HG02943 (cell line): ENCODE measurements around the gene COL25A1.

Experiments used
- ATAC-seq: cut with Tn5 transposase; IDR thresholded peaks from one replicate; pipeline ENCODE4 v1.9.1; 2021; ENCODE audit warnings: mild to moderate bottlenecking, low read depth, moderate library complexity; ENCODE audit not compliant: unreplicated experiment

Gene COL25A1

DNA sequence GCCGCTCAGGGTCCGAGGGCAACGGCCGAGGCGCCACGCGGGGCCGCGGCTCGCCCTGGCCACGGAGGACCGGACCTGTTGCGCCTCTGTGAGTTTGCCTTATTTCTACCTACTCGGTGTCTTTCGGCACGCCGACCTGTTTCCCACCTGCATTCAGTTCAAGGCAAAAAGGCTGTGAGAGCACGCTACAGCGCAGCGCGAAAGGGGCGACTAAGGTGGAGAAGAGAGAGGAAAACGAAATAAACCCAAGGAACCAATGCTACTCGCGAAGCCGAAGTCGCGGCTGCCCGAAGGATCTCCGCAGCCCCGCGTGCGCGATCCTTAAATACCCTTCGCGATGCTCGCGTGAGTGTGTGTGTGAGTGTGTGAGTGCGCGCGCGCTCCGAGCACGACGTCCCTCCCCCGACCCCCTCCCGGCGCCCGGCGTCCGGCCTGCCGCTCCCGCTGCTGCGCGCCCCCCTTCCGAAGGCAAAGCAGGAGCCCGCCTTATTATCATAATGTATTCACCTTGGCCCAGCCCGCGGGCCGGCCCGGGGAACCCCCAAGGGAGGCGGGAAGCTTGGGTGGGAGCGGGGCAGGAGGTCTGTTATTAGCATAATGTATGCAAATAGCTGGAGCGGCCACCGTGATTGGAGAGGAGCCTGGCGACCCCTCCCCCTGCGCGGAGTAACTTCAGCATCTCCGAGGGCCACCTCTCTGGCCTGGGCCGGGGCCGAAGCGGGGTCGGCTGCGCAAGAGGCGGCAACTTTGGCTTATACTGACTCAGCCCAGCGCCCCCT is at the start of gene COL25A1:
Gene COL25A1 (minus strand): TSS at position 298 of the 779 bp plus-strand sequence.
- no peak for ATAC-seq

GRCh38 chr4:109350121-109350520 is 47.7 kb upstream of the COL25A1 start:
- no peak for ATAC-seq

DNA sequence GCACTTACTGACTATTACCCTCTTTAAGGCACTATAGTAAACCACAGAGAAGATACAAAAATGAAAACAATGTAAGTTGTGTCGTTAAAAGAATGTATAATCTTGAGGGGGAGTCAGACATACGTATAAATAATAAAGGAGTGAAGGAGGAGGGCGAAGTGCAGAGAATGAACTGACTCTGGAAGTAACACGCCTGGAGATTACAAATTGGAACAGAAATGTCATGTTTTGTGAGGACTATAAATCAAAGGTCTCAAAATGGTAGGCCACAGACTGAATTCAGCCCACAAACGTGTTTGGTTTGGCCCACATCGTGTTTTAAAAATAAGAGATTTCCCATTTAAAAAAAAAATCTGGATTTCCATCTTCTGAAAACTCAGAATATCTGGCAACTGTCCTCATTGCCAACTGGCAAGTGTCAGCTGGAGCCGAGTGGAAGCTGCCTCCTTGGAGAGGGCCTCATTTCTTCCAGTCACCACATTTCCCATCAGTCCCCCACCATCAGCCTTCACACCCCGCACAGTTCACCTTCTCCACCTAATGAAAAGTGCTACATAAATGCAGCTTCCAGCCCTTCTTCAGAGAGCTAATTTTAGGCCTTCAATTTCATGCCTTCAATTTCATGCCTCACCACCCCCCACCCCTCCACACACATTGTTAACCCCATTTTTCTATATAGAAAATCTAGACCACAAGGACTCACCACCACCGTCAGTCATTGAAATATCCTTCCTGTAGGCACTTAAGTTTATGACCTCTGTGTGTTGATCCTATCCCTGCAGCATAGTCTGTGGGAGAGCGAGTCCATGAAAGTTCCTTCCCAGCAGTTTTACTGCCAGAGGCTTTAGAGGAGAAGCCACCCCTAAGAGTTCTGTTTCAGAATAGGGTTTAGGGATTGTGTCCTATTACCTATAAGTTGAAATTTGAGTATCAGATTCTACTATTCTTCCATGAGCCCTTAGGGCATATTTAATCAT is 32.0 kb upstream of the COL25A1 start:
- ATAC-seq = no peak

- no peak for ATAC-seq
Measured at GRCh38 chr4:109332926-109333464, 30.5 kb upstream of the COL25A1 start.

DNA sequence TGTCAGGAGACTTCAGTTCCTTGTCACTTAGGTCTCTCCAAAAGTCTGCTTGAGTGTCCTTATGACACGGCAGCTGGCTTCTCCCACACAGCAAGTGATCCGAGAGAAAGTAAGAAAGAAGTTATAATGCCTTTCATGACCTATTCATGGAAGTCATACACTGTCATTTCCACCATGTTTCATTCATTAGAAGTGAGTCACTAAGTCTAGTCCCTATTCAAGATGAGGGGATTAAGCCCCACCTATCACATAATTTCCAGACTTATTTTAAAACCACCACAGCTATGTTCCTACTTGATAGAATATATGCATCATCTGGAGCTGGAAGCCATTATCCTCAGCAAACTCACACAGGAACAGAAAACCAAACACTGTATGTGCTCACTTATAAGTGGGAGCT is 25.2 kb upstream of the COL25A1 start:
- ATAC-seq = no peak

- no peak for ATAC-seq
Measured at GRCh38 chr4:109325698-109326097, 23.2 kb upstream of the COL25A1 start.

- ATAC-seq = no peak
Measured at GRCh38 chr4:109323348-109323747, 20.9 kb upstream of the COL25A1 start.

GRCh38 chr4:109321232-109321631 is 18.8 kb upstream of the COL25A1 start:
- ATAC-seq = no peak

DNA sequence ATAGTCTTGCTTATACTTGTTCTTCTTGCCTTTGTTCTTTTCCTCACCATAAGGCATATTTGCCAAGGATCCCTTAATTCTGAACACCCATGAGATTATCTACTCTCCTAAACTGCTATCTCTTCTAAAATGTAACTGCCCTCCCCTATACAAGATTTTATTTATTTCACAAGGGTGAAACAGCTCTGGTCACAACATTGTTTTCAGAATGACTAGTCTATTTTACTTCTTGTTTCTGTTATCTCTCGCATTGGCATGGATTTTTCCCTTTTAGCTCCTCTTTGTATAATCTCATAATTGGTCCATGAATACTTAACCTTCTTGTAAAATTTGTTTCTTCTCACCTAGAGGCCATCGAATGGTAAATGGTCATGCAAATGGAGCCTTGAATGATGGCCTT is 17.2 kb upstream of the COL25A1 start:
- no peak for ATAC-seq

GRCh38 chr4:109319156-109319555 is 16.7 kb upstream of the COL25A1 start:
- no peak for ATAC-seq

DNA sequence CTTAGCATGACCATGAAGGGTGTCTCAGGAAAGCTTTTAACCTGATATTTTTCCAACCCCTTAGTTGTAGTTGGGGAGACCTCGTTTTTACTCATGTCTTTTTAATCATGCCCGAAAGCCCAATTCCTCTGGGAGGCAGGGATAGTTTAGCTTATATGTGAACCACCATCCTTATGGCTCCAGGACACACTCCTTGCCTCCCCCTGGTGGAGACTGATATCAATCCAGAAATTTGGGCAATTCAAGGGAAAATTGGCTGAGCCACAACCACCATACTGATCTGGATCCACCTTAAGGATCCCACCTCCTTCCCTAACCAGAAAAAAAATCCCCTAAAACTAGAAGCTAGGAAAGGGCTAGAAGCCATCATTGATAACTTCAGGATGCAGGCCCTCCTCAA is 13.4 kb upstream of the COL25A1 start:
- ATAC-seq = no peak

- ATAC-seq = no peak
Measured at GRCh38 chr4:109315341-109315740, 12.9 kb upstream of the COL25A1 start.

DNA sequence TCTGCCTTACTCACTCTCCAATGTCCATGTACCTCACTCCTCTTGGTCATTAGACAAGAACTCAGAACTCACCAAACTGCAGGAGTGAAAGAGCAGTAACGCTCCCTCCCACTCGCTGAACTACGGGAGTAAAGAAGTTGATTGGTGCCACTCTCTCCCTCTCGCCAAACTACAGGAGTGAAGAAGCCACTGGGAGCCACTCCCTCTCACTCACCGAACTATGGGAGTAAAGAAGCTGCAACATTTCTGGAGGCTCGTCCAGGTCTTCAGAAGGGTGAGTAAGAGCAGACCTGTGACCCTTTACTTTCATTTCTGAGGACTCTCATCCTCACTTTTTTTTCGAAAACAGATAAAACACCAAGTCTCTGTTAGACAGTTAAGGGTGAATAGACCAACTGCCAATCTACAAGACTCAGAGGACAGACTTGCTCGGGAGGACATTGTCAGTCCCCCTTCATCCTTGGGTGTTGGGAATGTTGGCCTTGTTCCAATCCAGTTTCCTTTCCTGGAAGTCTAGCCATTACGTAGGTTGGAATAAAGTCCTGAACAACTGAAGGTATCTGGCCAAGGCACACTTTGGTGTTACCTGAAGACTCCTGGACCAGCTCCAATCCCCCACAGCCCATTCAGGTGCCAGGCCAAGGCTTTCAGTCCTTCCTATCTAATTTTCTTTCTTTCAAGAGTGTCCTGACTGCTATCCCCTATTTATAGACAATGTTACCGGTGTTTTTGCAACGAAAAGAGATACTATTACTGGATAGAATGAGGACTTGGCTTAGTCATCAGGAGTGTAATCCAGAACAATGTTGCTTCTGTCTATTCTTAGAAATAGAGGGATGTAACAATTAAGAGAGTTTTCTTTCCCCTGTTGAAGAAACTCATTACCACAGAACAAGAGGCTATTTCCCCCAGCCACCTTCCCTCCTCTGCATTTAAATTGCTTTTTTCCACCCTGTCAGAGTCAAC is 11.0 kb upstream of the COL25A1 start:
- ATAC-seq = no peak

GRCh38 chr4:109303140-109303496 is 660 bp upstream of the COL25A1 start:
- ATAC-seq = no peak

DNA sequence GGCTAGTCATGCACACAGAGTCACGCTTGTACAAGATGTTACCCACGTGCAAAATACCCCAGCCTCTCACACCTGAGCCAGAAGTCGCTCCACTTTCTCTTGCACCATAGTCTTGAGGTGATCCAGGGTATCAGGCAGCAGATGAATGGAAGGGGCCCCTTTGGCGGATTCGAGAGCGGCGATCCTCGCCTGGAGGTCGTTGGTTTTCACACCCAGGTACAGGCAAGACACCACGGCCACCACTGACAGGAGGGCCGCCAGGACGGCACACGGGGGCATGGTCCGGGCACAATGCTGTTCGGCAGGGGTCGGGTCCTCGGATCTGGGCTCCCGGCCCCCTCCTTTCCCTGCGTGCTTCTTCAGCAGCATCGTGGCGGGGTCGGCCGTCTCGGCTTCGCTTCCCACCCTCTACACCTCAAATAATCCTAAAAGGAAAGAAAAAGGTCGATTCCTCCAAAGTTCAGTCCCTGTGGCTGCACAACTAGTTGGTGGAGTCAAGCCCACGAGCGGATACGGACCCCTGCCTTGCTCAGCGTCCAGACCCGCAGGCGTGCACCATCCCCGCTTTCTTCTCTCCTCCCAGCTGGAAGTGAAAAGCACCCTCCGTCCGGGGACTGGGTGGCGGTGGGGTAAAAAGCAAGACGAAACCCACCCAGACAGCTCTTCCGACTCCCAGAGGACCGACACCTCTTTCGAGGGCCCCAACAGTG is 652 bp downstream of the COL25A1 start:
- no peak for ATAC-seq

- no peak for ATAC-seq
Measured at GRCh38 chr4:109298279-109299010, 4.0 kb downstream of the COL25A1 start.

DNA sequence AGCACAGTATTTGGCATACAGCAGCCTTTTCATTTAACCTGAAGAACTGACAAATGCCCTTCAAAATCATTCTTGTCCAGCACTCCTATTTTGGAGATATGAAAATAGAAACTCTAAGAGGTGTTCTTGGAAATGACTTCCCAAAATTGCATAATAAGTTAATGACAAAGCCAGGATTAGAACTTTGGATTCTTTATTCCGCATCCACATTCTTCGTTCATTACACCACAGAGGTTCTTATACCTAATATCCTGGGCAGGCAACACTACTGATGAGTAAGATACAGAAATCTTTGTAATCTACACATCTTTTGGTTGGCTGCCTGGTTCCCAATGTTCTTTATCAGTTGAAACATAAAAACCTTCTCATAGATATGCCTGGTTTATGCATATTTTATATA is 5.9 kb downstream of the COL25A1 start:
- no peak for ATAC-seq

GRCh38 chr4:109295081-109295480 is 7.4 kb downstream of the COL25A1 start:
- ATAC-seq = no peak

DNA sequence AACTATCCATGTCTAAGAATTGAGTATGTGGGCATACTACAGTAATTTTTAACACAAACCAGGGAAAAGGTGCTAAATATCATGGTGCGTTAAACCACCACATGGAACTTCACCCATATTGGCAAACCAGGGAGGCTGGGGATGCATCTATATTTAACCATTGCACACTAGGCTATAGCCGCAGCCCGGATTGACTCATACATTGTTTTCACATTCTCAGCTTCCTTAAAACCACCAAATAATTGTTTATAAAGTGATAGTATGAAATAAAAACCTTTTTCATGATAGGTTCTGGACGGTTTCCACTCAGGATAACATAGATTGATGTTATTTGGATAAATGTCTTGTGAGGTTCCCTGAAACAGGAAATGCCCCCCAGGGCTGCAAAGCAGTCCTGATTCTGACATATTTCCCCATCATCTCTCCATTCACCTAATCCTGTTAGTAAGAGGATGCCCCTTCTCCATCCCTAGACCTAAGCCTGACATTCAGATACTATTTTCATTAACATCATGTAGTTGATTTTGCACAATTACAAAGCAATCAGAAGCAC is 7.9 kb downstream of the COL25A1 start:
- no peak for ATAC-seq
